Neural cell (in vitro differentiated cells): ENCODE measurements around the gene KRTAP3-3.

Source experiments
- CTCF ChIP-seq: fragments of 450-650 bp; IDR thresholded peaks from 2 replicates; pipeline ENCODE4 v1.5.1; 2014; ENCODE audit warnings: antibody characterized with exemption, mild to moderate bottlenecking, moderate library complexity; ENCODE audit not compliant: poor library complexity, severe bottlenecking
- EZH2 ChIP-seq: fragments of 200-600, 300-800 bp; shearing (Covaris generic), sonication (generic); IDR thresholded peaks from 2 replicates; pipeline ENCODE4 v1.6.1; 2014; ENCODE audit warnings: antibody characterized with exemption, low read length, borderline replicate concordance, mild to moderate bottlenecking; ENCODE audit not compliant: insufficient read depth, poor library complexity, severe bottlenecking
- REST ChIP-seq: IDR thresholded peaks from 2 replicates; pipeline ENCODE4 v1.6.1; 2012; ENCODE audit warnings: borderline replicate concordance

GRCh38 chr17:40966848-40967247, 27.1 kb downstream of the KRTAP3-3 start, which contains the start of gene KRT39:
- TF ChIP-seq EZH2 (no peak), CTCF (no peak), REST (no peak)
